Jurkat, Clone E6-1 (cell line): ENCODE measurements around the gene ENOPH1.

Source experiments
- DNase-seq: peaks from one replicate; pipeline ENCODE4 v3.0.0-alpha.2; 2011; ENCODE audit warnings: low read depth, low spot score
- H3K4me3 ChIP-seq: 2 replicates; pipeline ENCODE4 v1.5.1; 2011; ENCODE audit warnings: mild to moderate bottlenecking, low read length, control low read depth, moderate library complexity

Gene ENOPH1

DNA sequence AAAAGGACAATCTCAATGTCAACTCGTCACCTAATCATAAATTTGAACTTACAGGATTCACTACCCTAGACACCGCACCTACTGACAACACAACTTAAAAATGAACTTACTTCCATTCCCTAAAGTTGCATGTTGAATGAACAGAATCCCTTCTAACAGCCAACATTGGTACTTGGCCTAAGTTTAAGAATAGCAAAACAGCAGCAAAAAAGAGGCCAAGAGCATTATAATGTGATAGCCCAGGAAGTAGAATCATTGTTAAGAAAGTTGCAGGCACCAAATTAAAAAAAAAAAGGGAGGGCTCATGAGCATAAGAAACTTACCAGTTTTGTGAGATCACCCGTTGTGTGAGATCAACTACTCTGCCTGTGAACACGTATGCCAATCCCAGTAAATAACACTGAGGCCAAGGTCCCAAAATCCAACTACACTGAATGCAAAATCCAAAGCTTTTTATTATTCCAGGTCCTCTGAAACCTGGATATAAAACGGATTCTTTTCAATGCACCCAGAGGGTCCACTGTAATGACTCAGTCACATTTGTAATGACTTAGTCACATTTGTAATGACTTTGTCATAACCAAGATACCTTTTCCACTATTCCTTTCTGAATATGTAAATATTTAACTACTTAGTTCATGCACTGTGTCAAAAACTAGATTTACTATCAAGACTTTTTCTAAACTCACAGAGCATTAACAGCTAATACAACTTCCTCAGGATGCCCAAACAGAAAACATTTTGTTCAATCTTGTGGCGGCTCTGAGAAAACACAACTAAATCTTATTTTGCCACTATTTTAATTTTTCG lies 6.9 kb upstream of the ENOPH1 start:
- DNase-seq: no peak

DNA sequence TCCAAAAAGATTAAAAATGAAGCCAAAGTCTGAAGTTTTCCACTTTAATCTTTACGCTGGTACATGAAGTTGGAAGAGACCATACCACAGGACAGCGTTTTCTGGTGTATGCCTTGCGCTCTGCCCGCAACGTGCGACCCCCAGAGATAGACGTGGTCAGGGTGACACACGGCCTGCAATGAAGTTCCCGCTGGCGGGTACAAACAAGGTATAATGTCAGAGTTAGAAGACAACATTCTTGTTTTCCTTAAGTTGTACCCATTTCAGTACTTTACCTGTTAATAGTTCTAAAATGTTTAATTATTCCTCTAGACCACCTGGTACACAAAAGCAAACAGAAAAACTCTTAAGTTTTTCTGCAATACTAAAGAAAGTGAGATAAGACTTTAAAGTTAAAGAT lies 4.9 kb upstream of the ENOPH1 start:
- H3K4me3 ChIP-seq: no peak overlapping the region
- DNase-seq: no peak

More for the DNA sequence above, 6.9 kb upstream of the ENOPH1 start:
- H3K4me3 ChIP-seq: no peak overlapping the region

DNA sequence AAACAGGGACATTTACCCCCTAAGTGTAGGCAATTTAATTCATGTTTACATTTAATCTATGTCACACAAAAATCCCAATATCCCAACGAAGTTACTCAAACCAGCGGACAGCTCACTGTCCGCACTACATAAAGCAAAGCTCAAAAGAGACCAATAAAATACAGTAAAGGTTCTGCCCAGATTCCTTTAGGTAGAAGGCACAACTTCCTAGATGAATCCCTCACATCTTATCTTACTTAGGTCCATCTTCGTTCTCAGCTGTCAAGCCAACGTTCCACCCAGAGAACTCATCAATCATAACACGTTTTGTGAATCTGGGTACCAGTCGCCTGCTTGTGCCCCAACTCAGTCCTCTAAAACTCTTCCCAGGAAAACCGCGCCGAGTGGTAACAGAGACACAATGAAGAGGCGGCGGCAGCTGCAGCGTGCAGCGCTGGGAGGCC lies 1.8 kb upstream of the ENOPH1 start:
- H3K4me3 ChIP-seq: peak overlapping the region; percentile 94
- DNase-seq: no peak

DNA sequence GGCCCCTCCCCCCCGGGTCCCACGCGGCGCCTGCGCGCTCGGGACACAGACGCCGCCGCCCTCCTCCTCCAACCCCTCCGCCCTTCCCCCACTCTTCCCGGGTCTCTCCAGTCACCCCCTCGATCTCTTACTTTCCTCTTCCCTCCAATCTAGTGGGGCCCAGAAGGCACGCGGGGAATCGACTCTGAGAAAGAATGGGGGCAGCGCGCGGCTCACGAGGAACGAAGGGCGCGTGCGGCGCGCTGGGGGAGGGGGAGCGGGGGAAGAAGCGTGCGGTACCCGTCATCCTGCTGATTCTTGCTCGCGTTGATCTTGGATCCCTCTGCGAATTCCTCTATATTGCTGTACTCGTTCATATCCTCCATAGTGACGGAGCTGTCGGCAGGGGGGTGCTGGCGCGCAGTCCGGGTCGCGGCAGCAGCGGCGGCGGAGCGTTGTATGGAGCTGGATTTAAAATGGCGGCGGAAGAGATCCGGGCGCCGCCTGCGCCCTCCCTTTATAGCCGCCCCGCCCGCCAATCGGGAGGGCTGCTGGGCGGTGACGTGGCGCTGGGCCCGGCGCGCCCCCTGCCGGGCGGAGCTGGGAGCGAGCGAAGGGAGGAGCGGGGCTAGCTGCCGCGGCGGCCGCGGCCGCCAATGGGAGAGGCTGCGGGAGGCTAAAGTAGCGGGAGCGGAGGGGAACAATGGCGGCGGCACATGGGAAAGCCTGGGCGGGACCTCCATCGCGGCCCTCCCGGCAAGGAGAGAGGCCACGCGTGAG lies 1.2 kb upstream of the ENOPH1 start:
- peak overlapping the region; percentile 94 for H3K4me3 ChIP-seq
- DNase-seq: peak; percentile 86

DNA sequence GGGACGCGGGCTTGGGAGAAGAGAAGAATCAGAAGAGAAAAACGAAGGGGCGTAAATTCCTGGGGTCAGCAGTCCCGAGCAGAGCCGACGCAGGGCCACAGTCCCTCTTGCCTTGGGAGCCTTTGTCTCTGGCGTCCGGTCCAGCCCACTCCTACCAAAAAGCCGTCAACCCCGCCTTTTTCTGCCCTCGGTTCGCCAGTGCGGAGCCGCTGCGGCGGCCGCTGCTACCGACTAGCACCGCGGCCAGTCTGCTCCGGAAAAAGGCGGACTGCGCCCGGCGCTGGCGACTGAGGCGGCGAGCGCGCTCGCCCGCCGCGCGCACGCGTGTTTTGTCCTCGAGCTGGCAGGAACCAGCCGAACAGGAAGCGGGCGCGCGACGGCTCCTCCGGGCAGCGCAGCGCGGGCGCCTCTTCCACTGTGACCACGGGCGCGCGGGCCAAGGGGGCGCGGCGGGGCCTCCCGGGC lies 630 bp upstream of the ENOPH1 start:
- peak overlapping the region; percentile 94 for H3K4me3 ChIP-seq
- no peak for DNase-seq

DNA sequence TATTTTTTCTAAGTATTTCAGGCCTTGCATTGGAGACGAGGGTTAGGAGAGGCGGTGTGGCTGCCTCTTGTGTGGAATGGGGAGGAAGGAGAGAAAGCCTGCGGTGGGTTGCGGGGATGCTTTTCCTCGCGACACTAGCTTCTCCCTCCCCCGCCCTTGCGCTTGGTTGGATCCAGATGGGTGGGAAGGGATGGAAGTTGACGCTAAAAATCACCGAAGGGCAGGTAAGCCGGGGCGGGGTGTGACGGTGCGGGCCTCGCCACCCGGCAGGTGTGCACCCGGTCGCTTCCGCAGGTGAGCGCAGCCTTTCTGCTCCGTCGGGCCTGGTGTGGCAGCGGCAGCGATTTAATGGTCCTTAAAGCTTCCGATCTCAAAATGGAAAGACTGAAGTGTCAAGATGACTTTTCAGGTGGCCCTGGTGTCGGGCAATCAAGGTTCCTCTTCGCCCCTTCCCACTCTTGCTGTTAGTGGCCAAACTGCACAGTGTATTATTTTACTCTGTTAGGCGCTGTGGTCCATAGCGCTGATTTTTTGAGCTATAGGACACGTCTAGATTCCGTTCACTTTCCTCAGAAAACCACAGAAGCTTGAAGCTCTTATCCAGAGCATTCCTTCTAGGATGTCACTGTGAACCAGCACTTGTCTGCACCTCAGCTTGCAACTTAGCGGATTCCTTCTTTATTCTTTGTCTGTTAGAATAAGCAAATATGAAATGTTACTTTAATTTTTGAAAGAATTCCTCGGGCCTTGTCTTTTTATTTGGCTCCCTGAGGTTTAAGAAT lies 765 bp downstream of the ENOPH1 start:
- H3K4me3 ChIP-seq: peak overlapping the region; percentile 94
- no peak for DNase-seq

DNA sequence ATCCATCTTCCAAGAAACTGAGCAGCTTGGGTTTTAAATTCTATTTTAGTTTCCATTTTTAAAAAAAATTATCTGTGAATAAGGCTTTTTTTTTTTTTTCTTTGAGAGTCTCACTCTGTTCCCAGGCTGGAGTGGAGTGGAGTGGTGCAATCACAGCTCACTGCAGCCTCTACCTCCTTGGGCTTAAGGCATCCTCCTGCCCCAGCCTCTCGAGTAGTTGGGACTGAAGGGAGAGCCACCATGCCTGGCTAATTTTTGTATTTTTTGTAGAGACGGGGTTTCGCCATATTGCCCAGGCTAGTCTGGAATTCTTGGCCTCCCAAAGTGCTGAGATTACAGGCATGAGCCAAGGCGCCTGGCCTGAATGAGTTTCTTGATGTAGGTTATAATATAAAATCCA lies 1.4 kb downstream of the ENOPH1 start:
- H3K4me3 ChIP-seq: peak overlapping the region; percentile 94
- DNase-seq: no peak

DNA sequence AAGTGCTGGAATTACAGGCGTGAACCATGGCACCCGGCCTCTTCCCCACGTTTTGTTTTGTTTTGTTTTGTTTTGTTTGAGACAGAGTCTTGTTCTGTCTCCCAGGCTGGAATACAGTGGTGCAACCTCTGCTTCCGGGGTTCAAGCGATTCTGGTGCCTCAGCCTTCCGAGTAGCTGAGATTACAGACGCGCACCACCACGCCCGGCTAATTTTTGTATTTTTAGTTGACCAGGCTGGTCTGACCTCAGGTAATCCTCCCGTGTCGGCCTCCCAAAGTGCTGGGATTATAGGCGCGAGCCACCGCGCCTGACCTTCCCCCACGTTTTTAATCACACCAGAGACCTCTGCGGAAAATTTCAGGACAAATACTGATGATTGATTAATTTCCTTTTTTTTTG lies 2.2 kb downstream of the ENOPH1 start:
- H3K4me3 ChIP-seq: no peak overlapping the region
- no peak for DNase-seq

DNA sequence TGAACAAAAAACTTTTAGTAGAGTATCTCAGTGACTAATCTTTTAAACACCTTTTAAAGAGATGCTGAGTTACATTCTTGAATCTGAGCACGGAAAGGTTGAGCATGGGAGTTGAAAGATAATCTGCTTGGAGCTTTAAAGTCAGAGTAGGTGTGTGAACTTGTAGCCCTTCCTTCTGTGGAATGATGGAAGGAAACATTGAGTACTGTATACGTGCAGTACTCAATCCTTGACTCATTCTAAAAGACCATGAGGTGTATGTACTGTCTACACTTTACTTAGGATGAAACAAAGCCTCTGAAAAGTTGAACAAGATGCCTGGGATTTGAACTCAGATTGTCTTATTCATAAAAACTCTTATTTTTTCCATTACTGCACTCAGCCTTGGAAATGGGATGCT lies 3.4 kb downstream of the ENOPH1 start:
- H3K4me3 ChIP-seq: no peak overlapping the region
- no peak for DNase-seq

DNA sequence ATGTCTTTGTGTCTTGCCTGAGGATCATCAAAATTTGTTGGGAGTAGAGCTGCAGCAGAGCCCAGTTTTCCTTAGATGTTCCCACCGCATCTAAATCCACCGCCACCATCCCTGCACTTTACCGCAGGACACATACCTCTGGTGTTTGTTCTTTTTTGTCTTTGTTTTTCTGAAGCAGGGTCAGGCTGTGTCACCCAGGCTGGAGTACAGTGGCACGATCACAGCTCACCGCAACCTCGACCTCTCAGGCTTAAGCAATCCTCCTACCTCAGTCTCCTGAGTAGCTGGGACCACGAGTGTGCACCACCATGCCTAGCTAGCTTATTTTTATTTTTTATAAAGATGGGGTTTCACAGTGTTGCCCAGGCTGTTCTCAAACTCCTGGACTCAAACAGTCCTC lies 4.6 kb downstream of the ENOPH1 start:
- no peak for DNase-seq
- no peak overlapping the region for H3K4me3 ChIP-seq

DNA sequence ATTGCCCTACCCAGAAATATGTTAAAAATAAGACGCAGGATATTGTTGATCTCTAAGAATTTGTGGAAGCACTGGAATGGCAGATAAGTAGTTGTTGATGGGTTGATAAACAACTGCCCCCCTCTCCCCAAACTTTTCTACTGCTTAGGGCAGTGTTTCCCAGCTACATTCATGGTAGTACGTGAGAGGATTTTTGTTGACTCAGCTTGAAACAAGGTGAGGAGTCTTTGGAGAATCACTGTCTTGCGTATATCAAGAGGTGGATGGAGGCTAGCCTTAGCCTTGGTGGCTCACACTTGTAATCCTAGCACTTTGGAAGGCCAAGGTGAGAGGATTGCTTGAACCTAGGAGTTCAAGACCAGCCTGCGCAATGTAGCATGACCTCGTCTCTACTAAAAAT lies 5.7 kb downstream of the ENOPH1 start:
- DNase-seq: no peak
- H3K4me3 ChIP-seq: no peak overlapping the region

DNA sequence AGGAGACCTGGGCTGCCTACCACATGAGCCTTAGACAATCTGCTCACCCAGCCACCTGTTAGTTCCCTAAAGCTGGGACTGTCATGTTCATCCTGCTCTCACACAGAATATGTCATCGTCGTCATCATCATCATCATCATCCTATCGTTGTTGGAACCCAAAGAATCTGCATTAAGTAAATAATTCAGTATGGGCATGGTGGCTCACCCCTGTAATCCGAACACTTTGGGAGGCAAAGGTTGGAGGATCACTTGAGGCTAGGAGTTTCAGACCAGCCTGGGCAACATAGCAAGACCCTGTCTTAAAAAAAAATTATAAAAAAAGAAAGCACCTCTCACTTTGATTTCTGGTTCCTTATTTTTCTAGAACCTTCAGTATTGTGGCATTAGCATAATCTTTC lies 6.4 kb downstream of the ENOPH1 start:
- DNase-seq: no peak

DNA sequence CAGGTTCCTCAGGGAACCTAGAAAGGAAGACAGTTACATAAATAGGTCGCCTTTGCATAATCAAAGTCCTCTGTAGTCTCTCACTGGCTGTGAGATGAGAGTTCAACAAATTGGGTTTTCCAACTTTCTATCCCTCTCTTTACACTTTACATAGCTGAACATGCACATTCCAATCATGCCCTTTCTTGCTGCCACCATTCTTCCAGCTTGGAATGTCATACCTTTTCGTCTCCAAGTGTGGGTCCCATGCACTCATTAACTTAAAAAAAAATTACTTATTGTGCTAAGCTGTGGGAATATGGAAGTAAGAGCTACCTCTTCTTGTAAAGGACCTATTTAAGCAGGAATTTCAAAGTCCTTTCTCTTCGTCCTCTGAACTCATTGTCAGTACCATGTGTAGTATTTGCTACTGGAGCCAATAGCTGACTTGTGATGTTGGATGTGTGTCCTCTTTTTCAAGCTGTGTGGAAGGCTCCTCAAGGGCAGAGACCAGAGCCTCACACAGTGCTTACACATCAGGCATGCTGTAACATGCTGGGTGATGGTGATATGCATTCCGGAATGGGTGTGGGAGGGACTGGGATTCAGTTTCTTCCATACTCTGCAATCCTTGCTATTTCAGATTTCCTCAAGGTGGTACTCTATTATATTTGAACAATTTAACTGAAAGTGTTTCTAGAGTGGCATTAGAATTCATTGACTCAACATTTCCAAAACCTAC lies 7.1 kb downstream of the ENOPH1 start:
- no peak for DNase-seq
- no peak overlapping the region for H3K4me3 ChIP-seq

More for the DNA sequence above, 6.4 kb downstream of the ENOPH1 start:
- H3K4me3 ChIP-seq: no peak overlapping the region

DNA sequence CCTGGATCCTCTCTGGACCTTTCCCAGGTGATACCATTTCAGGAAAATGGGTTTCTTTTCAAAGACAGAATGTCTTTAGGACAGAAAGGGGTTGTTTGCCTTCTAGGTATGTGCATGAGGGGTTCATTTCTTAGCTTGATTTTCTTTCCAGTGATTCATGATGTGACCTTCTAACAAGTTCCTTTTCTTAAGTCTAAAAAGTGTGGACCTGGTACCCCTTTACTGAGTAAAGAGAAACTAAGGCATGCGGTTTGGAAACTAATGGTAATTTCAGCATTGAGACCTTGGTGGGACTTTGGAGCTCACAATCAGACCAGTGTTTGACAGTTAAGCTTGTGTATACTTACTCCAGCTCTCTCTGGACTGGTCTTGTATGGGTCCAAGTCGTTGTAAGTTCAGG lies 8.7 kb downstream of the ENOPH1 start:
- H3K4me3 ChIP-seq: no peak overlapping the region
- no peak for DNase-seq

DNA sequence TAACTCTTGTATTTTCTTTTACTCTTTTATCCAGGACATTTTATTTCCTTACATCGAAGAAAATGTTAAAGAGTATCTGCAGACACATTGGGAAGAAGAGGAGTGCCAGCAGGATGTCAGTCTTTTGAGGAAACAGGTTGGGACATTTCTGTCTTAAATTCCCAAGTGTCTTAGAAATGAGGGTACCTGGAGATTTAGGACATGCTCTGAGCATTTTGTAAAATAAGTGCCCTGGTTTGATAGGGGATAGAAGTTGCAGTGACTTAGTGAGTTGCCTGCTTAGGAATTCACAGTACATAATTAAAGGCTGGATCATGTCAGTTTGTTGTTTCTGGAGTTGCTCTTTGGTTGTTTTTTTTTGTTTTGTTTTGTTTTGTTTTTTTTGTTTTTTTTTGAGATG lies 17.5 kb downstream of the ENOPH1 start:
- no peak overlapping the region for H3K4me3 ChIP-seq
- no peak for DNase-seq

DNA sequence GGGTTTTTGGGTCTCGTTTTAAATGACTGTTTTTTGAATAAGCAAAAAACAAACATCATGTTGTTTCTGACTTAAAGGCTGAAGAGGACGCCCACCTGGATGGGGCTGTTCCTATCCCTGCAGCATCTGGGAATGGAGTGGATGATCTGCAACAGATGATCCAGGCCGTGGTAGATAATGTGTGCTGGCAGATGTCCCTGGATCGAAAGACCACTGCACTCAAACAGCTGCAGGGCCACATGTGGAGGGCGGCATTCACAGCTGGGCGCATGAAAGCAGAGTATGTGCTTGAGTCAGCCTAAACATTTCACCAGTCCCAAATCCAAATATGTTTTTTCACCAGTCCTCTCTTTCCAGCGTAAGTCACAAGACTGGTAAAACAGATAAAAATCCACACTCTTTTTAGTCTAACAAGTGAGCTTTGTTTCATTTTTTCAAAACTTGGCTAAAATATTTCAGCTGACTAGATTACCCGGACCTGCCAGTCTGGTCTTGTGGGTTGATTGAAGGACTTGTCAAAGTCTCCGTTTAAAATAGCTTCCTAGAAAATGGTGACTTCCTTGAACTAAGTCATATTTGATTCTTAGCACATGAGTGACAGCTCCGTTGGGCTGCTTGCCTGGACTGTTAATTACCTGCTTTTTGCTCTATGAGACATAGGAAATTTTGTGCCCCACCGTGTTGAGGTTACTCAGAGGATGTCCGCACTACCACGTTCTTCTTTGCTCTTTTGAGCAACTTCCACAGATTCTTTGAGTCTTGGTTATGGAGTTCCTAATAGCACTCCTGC lies 20.8 kb downstream of the ENOPH1 start:
- no peak overlapping the region for H3K4me3 ChIP-seq
- DNase-seq: no peak

DNA sequence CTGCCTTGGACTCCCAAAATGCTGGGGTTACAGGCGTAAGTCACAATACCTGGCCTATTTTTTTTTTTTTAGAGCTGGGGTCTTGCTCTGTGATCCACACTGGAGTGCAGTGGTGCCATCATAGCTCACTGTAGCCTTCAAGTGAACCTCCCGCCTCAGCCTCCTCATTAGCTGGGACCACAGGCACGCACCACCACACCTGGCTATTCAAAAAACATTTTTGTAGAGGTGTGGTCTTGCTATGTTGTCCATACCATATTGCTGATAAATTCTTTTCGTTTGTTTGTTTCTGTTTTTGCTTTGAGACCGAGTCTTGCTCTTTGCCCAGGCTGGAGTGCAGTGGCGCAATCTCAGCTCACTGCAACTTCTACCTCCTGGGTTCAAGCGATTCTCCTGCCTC lies 21.6 kb downstream of the ENOPH1 start:
- H3K4me3 ChIP-seq: no peak overlapping the region
- DNase-seq: no peak

DNA sequence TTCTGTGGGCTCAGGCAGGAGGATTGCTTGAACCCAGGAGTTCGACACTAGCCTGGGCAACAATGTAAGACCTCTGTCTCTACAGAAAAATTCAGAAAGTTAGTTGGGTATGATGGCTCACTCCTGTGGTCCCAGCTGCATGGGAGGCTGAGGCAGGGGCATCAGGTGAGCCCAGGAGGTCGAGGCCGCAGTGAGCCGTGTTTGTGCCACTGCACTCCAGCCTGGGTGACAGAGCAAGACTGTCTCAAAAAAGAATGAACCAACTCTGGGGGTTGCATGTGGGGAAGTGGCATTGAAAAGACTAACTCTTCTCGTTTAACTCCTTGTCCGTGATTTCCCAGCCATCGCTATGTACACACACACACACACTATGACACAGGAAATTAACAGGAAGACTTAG lies 26.9 kb downstream of the ENOPH1 start:
- no peak overlapping the region for H3K4me3 ChIP-seq
- DNase-seq: no peak
